HFFc6 (cell line): ENCODE data around the gene REPS2. TPM values are rescaled to one million over a fixed set of nuclear protein-coding genes. Genes with fewer than 3 reads are reported as not detected.

Source experiments
- DNase-seq: peaks from one replicate; pipeline ENCODE4 v3.0.0-alpha.2; 2018
- H3K27ac Mint-ChIP-seq: 2 replicates; pipeline ENCODE4 v1.8.0; 2020; ENCODE audit warnings: mild to moderate bottlenecking, mixed read lengths
- H3K27me3 Mint-ChIP-seq: 2 replicates; pipeline ENCODE4 v1.8.0; 2021; ENCODE audit warnings: mild to moderate bottlenecking, moderate library complexity, mixed read lengths; ENCODE audit not compliant: insufficient read depth
- H3K36me3 Mint-ChIP-seq: 2 replicates; pipeline ENCODE4 v1.8.0; 2021; ENCODE audit warnings: low read depth, mixed read lengths
- H3K4me1 Mint-ChIP-seq: 2 replicates; pipeline ENCODE4 v1.8.0; 2020; ENCODE audit warnings: low read depth, mixed read lengths
- H3K4me3 Mint-ChIP-seq: 2 replicates; pipeline ENCODE4 v1.8.0; 2020; ENCODE audit warnings: mild to moderate bottlenecking, moderate library complexity, mixed read lengths
- H3K9me3 Mint-ChIP-seq: 2 replicates; pipeline ENCODE4 v1.8.0; 2020; ENCODE audit warnings: mild to moderate bottlenecking, mixed read lengths
- CTCF ChIP-seq: fragments of 200-600 bp; sonication (generic); IDR thresholded peaks from 2 replicates; pipeline ENCODE4 v1.5.0; 2021; ENCODE audit warnings: antibody characterized with exemption, mild to moderate bottlenecking
- total RNA-seq, 6 experiments: library from RNA; stranded (reverse); fragmentation: NEBNext Ultra II Directional; extraction: Animal tissue kit (Norgen Biotek cat#: 25700); gene quantifications; 2 replicates in 1 of 6; 3 replicates in 5 of 6; pipeline ENCODE4 v1.2.3, GENCODE V29; 2021

Gene REPS2
- total RNA-seq, 6 experiments from 2014 or later: 0.06 to 0.23 (median 0.10) TPM; not detected in 1

- H3K27me3 Mint-ChIP-seq: 0 out of 2 replicates have a peak, but pooled peaks cover 4% of the 10 kb centered on the region
- H3K36me3 Mint-ChIP-seq: no peaks in the 10 kb centered on the region
- TF ChIP-seq CTCF: no peak
- no peak overlapping the region for H3K27ac Mint-ChIP-seq
- no peak overlapping the region for H3K4me3 Mint-ChIP-seq
- no peaks in the 10 kb centered on the region for H3K9me3 Mint-ChIP-seq
- no peaks in the 10 kb centered on the region for H3K4me1 Mint-ChIP-seq
- no peak for DNase-seq
Observed at GRCh38 chrX:16924631-16925480, 21.6 kb upstream of the REPS2 start.

DNA sequence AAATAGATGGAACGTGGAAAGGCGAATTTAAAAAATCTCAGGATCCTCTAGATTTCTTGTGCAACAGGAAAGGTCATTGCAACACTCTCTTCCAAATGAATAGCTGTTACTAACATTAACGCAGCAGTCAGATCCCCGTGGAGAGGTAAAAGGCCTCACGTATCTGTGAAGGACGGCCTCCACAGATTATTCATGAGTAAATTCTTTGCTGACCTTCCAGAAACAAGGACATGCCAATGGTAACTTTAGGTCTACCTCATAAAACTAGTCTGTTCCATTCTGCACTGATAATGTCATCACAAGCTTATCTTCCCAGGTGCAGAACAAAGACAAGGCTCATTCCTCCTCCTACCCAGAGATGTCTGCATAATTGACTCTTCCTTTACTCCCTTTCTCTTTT is 16.1 kb upstream of the REPS2 start:
- Mint-ChIP-seq H3K4me1 (no peaks in the 10 kb centered on the region), H3K27ac (no peak overlapping the region), H3K36me3 (no peaks in the 10 kb centered on the region), H3K9me3 (no peaks in the 10 kb centered on the region), H3K4me3 (no peak overlapping the region), H3K27me3 (peaks cover 7% of the 10 kb centered on the region; the same call in 1 of the 2 replicates)
- TF ChIP-seq CTCF: no peak
- no peak for DNase-seq

GRCh38 chrX:16931371-16931770 is 15.1 kb upstream of the REPS2 start:
- DNase-seq: no peak
- Mint-ChIP-seq H3K36me3 (no peaks in the 10 kb centered on the region), H3K4me1 (no peaks in the 10 kb centered on the region), H3K27ac (no peak overlapping the region), H3K4me3 (no peak overlapping the region), H3K27me3 (peaks cover 7% of the 10 kb centered on the region; the same call in 1 of the 2 replicates), H3K9me3 (no peaks in the 10 kb centered on the region)
- no peak for TF ChIP-seq CTCF

DNA sequence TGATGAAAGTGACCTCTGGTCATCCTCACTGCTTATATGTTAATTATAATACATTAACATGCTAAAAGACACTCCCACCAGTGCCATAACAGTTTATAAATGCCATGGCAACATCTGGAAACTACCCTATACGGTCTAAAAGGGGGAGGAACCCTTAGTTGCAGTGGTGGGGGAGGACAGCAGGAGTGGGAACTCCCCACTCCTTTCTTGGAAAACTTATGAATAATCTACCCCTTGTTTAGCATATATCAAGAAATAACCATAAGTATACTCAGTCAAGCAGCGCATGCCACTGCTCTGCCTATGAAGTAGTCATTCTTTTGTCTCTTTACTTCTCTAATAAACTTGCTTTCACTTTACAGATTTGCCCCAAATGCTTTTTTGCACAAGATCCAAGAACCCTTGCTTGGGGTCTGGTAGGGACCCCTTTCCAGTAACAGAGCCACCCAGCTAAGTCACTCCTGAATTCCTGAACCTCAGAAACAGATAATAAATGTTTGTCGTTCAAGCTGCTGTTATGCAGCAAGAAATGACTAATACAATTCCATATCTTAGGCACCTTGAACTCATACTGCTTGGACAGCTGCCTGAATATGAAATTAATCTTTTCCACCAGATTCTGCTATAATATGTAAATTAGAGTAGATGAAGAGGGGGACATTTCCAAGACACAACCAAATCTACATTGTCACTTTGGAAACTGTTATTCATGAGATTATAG is 14.4 kb upstream of the REPS2 start:
- Mint-ChIP-seq H3K4me3 (no peak overlapping the region), H3K9me3 (no peaks in the 10 kb centered on the region), H3K36me3 (no peaks in the 10 kb centered on the region), H3K4me1 (no peaks in the 10 kb centered on the region), H3K27ac (no peak overlapping the region), H3K27me3 (peaks cover 7% of the 10 kb centered on the region; the same call in 1 of the 2 replicates)
- no peak for TF ChIP-seq CTCF
- DNase-seq: no peak

GRCh38 chrX:16934185-16934584 is 12.3 kb upstream of the REPS2 start:
- no peak for DNase-seq
- no peak overlapping the region for H3K27ac Mint-ChIP-seq
- peaks cover 3% of the 10 kb centered on the region; the same call in 1 of the 2 replicates for H3K27me3 Mint-ChIP-seq
- H3K4me1 Mint-ChIP-seq: no peaks in the 10 kb centered on the region
- TF ChIP-seq CTCF: no peak
- H3K4me3 Mint-ChIP-seq: no peak overlapping the region
- H3K36me3 Mint-ChIP-seq: no peaks in the 10 kb centered on the region
- H3K9me3 Mint-ChIP-seq: no peaks in the 10 kb centered on the region
